ENCODE measurements around the gene BAD. TPM values are rescaled to one million over a fixed set of nuclear protein-coding genes. Genes with fewer than 3 reads are reported as not detected.

BAD gene
- total and polyA plus RNA-seq, 2 experiments from 2014 or later, result 52.0 to 122 TPM

GRCh38 chr11:64244107-64244506 is 40.4 kb downstream of the BAD start:
- WGBS (ENCODE audit: low lambda C conversion rate, missing lambda C conversion rate), result 70% methylated on average over 5 of the region's 5 CpGs

GRCh38 chr11:64243236-64243854 is 41.1 kb downstream of the BAD start:
- Histone ChIP-seq H3K4me1 (ENCODE audit: insufficient read depth) (peaks cover 23% of the 10 kb centered on the region), H3K9me3 (ENCODE audit: low read depth) (no peaks in the 10 kb centered on the region), H3K4me2 (peak overlapping the region; percentile 80), H3K27me3 (no peaks in the 10 kb centered on the region), H3K9me2 (replicated peaks; ENCODE audit: insufficient read depth) (no peaks in the 10 kb centered on the region), H4K20me1 (ENCODE audit: insufficient read depth, poor library complexity, severe bottlenecking) (no peaks in the 10 kb centered on the region), H3K4me3 (no peak overlapping the region), H3K79me2 (peaks cover 29% of the 10 kb centered on the region), H2AFZ (no peak overlapping the region), H3K36me3 (replicated peaks; ENCODE audit: insufficient read depth, low read depth) (no peaks in the 10 kb centered on the region), H3K27ac (no peak overlapping the region)
- TF ChIP-seq CTCF (IDR thresholded peaks at IDR 0.05; ENCODE audit: poor library complexity), result no peak
- no peak for TF ChIP-seq EZH2 (IDR thresholded peaks at IDR 0.05; ENCODE audit: borderline replicate concordance)
- no peak for TF ChIP-seq EZH2phosphoT487 (IDR thresholded peaks at IDR 0.05; ENCODE audit: low read depth, severe bottlenecking, unreplicated experiment)
- DNase-seq (ENCODE audit: low spot score), result no peak
- 93% methylated on average over 8 of the region's 8 CpGs for WGBS (ENCODE audit: low lambda C conversion rate, missing lambda C conversion rate)

More at GRCh38 chr11:64244107-64244506, 40.4 kb downstream of the BAD start:
- Histone ChIP-seq H3K36me3 (replicated peaks; ENCODE audit: insufficient read depth, low read depth) (no peaks in the 10 kb centered on the region), H3K79me2 (peaks cover 29% of the 10 kb centered on the region), H3K4me2 (no peak overlapping the region), H3K9me3 (ENCODE audit: low read depth) (no peaks in the 10 kb centered on the region), H3K27ac (no peak overlapping the region), H3K27me3 (no peaks in the 10 kb centered on the region), H3K4me3 (no peak overlapping the region), H2AFZ (no peak overlapping the region), H3K4me1 (ENCODE audit: insufficient read depth) (peaks cover 23% of the 10 kb centered on the region), H4K20me1 (ENCODE audit: insufficient read depth, poor library complexity, severe bottlenecking) (no peaks in the 10 kb centered on the region), H3K9me2 (replicated peaks; ENCODE audit: insufficient read depth) (no peaks in the 10 kb centered on the region)
- TF ChIP-seq EZH2 (IDR thresholded peaks at IDR 0.05; ENCODE audit: borderline replicate concordance), result no peak
- no peak for TF ChIP-seq CTCF (IDR thresholded peaks at IDR 0.05; ENCODE audit: poor library complexity)
- no peak for TF ChIP-seq EZH2phosphoT487 (IDR thresholded peaks at IDR 0.05; ENCODE audit: low read depth, severe bottlenecking, unreplicated experiment)
- no peak for DNase-seq (ENCODE audit: low spot score)

GRCh38 chr11:64241491-64242374 is 42.7 kb downstream of the BAD start:
- WGBS (ENCODE audit: low lambda C conversion rate, missing lambda C conversion rate), result under 1% methylated on average over 38 of the region's 63 CpGs
- H3K9me2 ChIP-seq (replicated peaks; ENCODE audit: insufficient read depth), result no peaks in the 10 kb centered on the region
- H3K4me1 ChIP-seq (ENCODE audit: insufficient read depth), result peaks cover 20% of the 10 kb centered on the region
- peak overlapping the region; percentile 32 for H3K4me3 ChIP-seq
- peak; percentile 79 for DNase-seq (ENCODE audit: low spot score)
- no peaks in the 10 kb centered on the region for H3K27me3 ChIP-seq
- H3K9me3 ChIP-seq (ENCODE audit: low read depth), result no peaks in the 10 kb centered on the region
- peak overlapping the region; percentile 80 for H3K4me2 ChIP-seq
- H3K79me2 ChIP-seq, result peaks cover 29% of the 10 kb centered on the region
- H3K27ac ChIP-seq, result peak overlapping the region; percentile 85
- no peak overlapping the region for H2AFZ ChIP-seq
- H3K36me3 ChIP-seq (replicated peaks; ENCODE audit: insufficient read depth, low read depth), result no peaks in the 10 kb centered on the region
- no peaks in the 10 kb centered on the region for H4K20me1 ChIP-seq (ENCODE audit: insufficient read depth, poor library complexity, severe bottlenecking)
- TF ChIP-seq EZH2phosphoT487 (IDR thresholded peaks at IDR 0.05; ENCODE audit: low read depth, severe bottlenecking, unreplicated experiment), result no peak
- no peak for TF ChIP-seq EZH2 (IDR thresholded peaks at IDR 0.05; ENCODE audit: borderline replicate concordance)
- no peak for TF ChIP-seq CTCF (IDR thresholded peaks at IDR 0.05; ENCODE audit: poor library complexity)

All from hepatocyte (in vitro differentiated cells).